Measurements from ENCODE around the gene RBKS.

The RBKS gene

DNA sequence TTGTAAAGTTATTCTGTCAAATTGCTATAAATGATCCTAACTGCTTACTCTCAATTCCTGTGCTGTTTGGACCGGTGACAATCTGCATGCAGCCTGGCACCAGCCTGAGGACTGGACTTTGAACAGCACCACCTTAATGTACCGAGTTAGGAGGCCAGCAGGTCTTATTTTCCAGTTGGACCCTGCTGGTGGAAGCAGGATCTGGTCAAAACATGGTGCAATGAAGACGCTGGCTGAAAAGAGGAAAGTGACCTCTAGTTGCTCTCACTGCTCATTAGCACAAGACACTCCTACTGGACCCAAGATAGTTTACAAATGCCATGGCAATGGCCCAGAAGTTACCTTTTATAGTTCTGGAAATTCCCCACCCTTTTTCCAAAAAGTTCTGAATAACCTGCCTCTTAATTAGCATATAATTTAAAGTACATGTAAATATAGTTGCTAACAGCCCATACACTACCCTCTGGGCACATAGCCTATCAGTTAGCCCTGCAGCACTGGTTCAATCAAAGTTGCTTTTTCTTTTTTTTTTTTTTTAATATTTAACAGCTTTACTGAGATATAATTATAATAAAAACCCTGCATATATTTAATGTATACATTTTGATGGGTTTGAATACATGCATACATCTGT lies 35.8 kb downstream of the RBKS start:
- H3K36me3 ChIP-seq: no peaks in the 10 kb centered on the region
- H3K27ac ChIP-seq: no peak overlapping the region
- TF ChIP-seq, protein P1, sequence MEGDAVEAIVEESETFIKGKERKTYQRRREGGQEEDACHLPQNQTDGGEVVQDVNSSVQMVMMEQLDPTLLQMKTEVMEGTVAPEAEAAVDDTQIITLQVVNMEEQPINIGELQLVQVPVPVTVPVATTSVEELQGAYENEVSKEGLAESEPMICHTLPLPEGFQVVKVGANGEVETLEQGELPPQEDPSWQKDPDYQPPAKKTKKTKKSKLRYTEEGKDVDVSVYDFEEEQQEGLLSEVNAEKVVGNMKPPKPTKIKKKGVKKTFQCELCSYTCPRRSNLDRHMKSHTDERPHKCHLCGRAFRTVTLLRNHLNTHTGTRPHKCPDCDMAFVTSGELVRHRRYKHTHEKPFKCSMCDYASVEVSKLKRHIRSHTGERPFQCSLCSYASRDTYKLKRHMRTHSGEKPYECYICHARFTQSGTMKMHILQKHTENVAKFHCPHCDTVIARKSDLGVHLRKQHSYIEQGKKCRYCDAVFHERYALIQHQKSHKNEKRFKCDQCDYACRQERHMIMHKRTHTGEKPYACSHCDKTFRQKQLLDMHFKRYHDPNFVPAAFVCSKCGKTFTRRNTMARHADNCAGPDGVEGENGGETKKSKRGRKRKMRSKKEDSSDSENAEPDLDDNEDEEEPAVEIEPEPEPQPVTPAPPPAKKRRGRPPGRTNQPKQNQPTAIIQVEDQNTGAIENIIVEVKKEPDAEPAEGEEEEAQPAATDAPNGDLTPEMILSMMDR (IDR thresholded peaks at IDR 0.05; ENCODE audit: low read depth, low read length): no peak
- no peaks in the 10 kb centered on the region for H3K27me3 ChIP-seq (ENCODE audit: insufficient read depth, low read depth, severe bottlenecking)
- H3K4me3 ChIP-seq (ENCODE audit: low read depth, low read length): no peak overlapping the region
- peaks cover 11% of the 10 kb centered on the region for H3K9me3 ChIP-seq (ENCODE audit: severe bottlenecking)
- no peak for DNase-seq

DNA sequence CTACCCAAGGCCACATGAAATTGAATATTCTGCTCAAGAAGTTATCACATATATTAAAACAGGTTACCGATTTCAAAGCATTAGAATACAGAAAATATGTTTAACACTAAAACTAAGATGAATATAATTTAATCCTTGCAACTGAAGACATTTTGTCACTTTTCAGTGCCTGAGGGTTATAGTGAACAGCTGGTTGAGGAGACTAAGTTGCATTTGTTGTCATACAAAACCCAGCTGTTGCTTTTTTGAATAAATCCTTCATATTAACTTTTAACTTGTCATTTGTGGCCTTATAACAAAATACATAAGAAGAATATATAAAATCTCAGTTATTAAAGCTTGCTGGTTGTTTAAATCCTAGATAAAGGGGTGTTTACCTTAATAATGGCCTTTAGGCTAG lies 37.5 kb downstream of the RBKS start:
- H3K27ac ChIP-seq: no peak overlapping the region
- no peak for DNase-seq

GRCh38 chr2:27849558-27850205 lies 40.5 kb downstream of the RBKS start:
- no peaks in the 10 kb centered on the region for H3K27me3 ChIP-seq (ENCODE audit: insufficient read depth, low read depth, severe bottlenecking)
- no peaks in the 10 kb centered on the region for H3K9me3 ChIP-seq (ENCODE audit: severe bottlenecking)
- TF ChIP-seq, protein P1 (IDR thresholded peaks at IDR 0.05; ENCODE audit: low read depth, low read length): no peak
- no peak for DNase-seq
- H3K4me3 ChIP-seq (ENCODE audit: low read depth, low read length): no peak overlapping the region
- H3K36me3 ChIP-seq: no peaks in the 10 kb centered on the region
- no peak overlapping the region for H3K27ac ChIP-seq

More for the DNA sequence above, 37.5 kb downstream of the RBKS start:
- H3K27me3 ChIP-seq (ENCODE audit: insufficient read depth, low read depth, severe bottlenecking): no peaks in the 10 kb centered on the region
- no peaks in the 10 kb centered on the region for H3K36me3 ChIP-seq
- H3K4me3 ChIP-seq (ENCODE audit: low read depth, low read length): no peak overlapping the region
- H3K9me3 ChIP-seq (ENCODE audit: severe bottlenecking): peaks cover 4% of the 10 kb centered on the region
- TF ChIP-seq, protein P1 (IDR thresholded peaks at IDR 0.05; ENCODE audit: low read depth, low read length): no peak

DNA sequence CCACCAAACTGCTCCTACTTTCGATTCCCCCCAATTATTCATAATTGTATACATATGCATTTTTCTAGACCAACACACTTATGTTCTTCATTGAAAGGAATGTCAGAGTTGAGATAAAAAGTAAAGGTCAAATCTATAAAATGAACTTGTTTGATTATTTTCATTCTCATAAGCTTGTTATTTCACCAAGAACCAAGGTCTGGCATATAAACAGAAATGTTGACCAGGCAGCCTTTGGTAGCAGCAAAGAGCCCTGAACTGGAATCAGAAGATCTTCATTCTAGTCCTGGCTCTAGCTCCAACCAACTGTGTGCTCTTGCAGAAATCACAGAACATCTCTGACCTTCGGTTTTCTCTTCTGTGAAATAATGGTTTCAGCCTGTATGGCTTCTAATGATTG lies 42.9 kb downstream of the RBKS start:
- TF ChIP-seq, protein P1 (IDR thresholded peaks at IDR 0.05; ENCODE audit: low read depth, low read length): no peak
- no peak overlapping the region for H3K4me3 ChIP-seq (ENCODE audit: low read depth, low read length)
- no peak for DNase-seq
- H3K27ac ChIP-seq: no peak overlapping the region
- no peaks in the 10 kb centered on the region for H3K9me3 ChIP-seq (ENCODE audit: severe bottlenecking)
- H3K27me3 ChIP-seq (ENCODE audit: insufficient read depth, low read depth, severe bottlenecking): no peaks in the 10 kb centered on the region
- H3K36me3 ChIP-seq: no peaks in the 10 kb centered on the region

- Histone ChIP-seq H3K27me3 (ENCODE audit: insufficient read depth, low read depth, severe bottlenecking) (no peaks in the 10 kb centered on the region), H3K27ac (no peak overlapping the region), H3K9me3 (ENCODE audit: severe bottlenecking) (no peaks in the 10 kb centered on the region), H3K4me3 (ENCODE audit: low read depth, low read length) (no peak overlapping the region), H3K36me3 (no peaks in the 10 kb centered on the region)
- no peak for DNase-seq
- TF ChIP-seq, protein P1 (IDR thresholded peaks at IDR 0.05; ENCODE audit: low read depth, low read length): no peak
These were observed 45.3 kb downstream of the RBKS start for GRCh38 chr2:27844821-27845255.

Data from WERI-Rb-1 (cell line).